ENCODE data around the gene PMPCA.

PMPCA gene

GRCh38 chr9:136472640-136473353 is 62.3 kb downstream of the PMPCA start:
- TF ChIP-seq, protein P1, sequence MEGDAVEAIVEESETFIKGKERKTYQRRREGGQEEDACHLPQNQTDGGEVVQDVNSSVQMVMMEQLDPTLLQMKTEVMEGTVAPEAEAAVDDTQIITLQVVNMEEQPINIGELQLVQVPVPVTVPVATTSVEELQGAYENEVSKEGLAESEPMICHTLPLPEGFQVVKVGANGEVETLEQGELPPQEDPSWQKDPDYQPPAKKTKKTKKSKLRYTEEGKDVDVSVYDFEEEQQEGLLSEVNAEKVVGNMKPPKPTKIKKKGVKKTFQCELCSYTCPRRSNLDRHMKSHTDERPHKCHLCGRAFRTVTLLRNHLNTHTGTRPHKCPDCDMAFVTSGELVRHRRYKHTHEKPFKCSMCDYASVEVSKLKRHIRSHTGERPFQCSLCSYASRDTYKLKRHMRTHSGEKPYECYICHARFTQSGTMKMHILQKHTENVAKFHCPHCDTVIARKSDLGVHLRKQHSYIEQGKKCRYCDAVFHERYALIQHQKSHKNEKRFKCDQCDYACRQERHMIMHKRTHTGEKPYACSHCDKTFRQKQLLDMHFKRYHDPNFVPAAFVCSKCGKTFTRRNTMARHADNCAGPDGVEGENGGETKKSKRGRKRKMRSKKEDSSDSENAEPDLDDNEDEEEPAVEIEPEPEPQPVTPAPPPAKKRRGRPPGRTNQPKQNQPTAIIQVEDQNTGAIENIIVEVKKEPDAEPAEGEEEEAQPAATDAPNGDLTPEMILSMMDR (IDR thresholded peaks at IDR 0.05; ENCODE audit: low read depth, low read length) = no peak
- no peak for DNase-seq (ENCODE audit: extremely low read depth, low read depth)

DNA sequence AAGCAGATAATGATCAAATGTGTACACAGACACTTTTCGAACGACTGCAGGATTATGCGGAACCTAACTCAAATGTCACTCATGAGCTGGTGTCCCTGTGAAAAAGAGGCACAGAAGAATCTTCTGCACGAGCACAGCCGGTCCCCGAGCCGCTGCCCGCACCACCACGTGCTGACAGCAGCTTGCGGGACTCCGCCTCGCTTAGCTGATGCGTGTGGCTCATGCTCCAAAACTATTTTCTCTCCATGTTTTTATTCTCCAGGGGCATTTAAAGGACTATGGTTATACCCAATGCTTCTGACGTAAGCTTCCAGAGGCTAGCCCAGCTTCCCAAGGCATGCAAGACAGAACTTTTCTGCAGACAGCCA is 62.9 kb downstream of the PMPCA start:
- TF ChIP-seq, protein P1 (IDR thresholded peaks at IDR 0.05; ENCODE audit: low read depth, low read length) = no peak
- DNase-seq (ENCODE audit: extremely low read depth, low read depth) = no peak
